H1 (cell line): ENCODE data around the gene ABCA2.

Experiments
- CBX8 ChIP-seq: fragments of 300-800, 300-1000 bp; sonication (generic); IDR thresholded peaks from 2 replicates; pipeline ENCODE4 v1.7.1; 2016; ENCODE audit warnings: low read depth, low read length, borderline replicate concordance
- CTCF ChIP-seq, 3 experiments: IDR thresholded peaks; 1 replicate in 2 of 3; 2 replicates in 1 of 3; pipeline versions ENCODE4 v1.5.1 to v1.6.1; 2011; ENCODE audit warnings: low read length in 3 of 3, mild to moderate bottlenecking in 3 of 3, inconsistent platforms in 2 of 3, low read depth in 1 of 3, moderate library complexity in 1 of 3; ENCODE audit not compliant: insufficient read depth in 1 of 3; ENCODE audit errors: control extremely low read depth in 1 of 3
- EP300 ChIP-seq, 2 experiments: IDR thresholded peaks; 1 replicate in 1 of 2; 2 replicates in 1 of 2; pipeline ENCODE4 v1.6.1; 2011 to 2012; ENCODE audit warnings: low read depth in 2 of 2, low read length in 2 of 2, mild to moderate bottlenecking in 2 of 2, borderline replicate concordance in 1 of 2, inconsistent platforms in 1 of 2, moderate library complexity in 1 of 2
- HDAC6 ChIP-seq: IDR thresholded peaks from one replicate; pipeline ENCODE4 v1.7.1; 2012; ENCODE audit warnings: low read depth, mild to moderate bottlenecking, inconsistent platforms, low read length, moderate library complexity
- MAX ChIP-seq: IDR thresholded peaks from 2 replicates; pipeline ENCODE4 v1.6.1; 2012; ENCODE audit warnings: inconsistent platforms
- POLR2A ChIP-seq, 2 experiments: IDR thresholded peaks; 1 replicate in 1 of 2; 2 replicates in 1 of 2; pipeline ENCODE4 v1.6.1; 2011; ENCODE audit warnings: low read depth in 2 of 2, low read length in 2 of 2, mild to moderate bottlenecking in 2 of 2; ENCODE audit errors: control extremely low read depth in 1 of 2
- ZNF274 ChIP-seq: IDR thresholded peaks from 2 replicates; pipeline ENCODE4 v1.7.0; 2012; ENCODE audit warnings: low read length, borderline replicate concordance; ENCODE audit errors: extremely low read depth

GRCh38 chr9:137007816-137008270, 20.2 kb downstream of the ABCA2 start:
- TF ChIP-seq EP300 (IDR thresholded peaks at IDR 0.05; ENCODE audit: borderline replicate concordance in 1 of 2, low read depth in 2 of 2, low read length in 2 of 2) (no peak), CTCF (IDR thresholded peaks at IDR 0.05; ENCODE audit: control extremely low read depth in 1 of 3, insufficient read depth in 1 of 3, low read depth in 1 of 3, low read length in 3 of 3) (no peak), POLR2A (IDR thresholded peaks at IDR 0.05; ENCODE audit: control extremely low read depth in 1 of 2, low read depth in 2 of 2, low read length in 2 of 2) (no peak), ZNF274 (no peak), MAX (no peak), HDAC6 (no peak), CBX8 (no peak)
